HepG2 (cell line): Measurements from ENCODE around the gene LCK. TPM values are rescaled to one million over a fixed set of nuclear protein-coding genes. Genes with fewer than 3 reads are reported as not detected.
A peak's percentile ranks its signal among the peaks of the same experiment; 100 is the strongest.

ENCODE experiments used
- ATAC-seq: fragments of 200-7000 bp; cut with Tn5 transposase; 3 replicates; pipeline ENCODE4 v1.9.1; 2020; ENCODE audit warnings: mild to moderate bottlenecking, moderate library complexity
- BruUV-seq: library from RNA; stranded (reverse); fragments of 400-500 nt; replicated peaks from 2 replicates; lab custom pipeline; 2021; lab: Mats Ljungman, UMichigan
- CTCF ChIA-PET: fragments of 300-600 bp; formaldehyde crosslinking; extraction: SDS; loops from one replicate; lab custom pipeline; 2021; ENCODE audit warnings: low total read pairs, inconsistent platforms, low intra/inter-chr PET ratio; lab: Yijun Ruan, JAX
- POLR2A ChIA-PET: fragments of 350-600 bp; sonication (Branson Sonifier 250); formaldehyde crosslinking; loops from one replicate; lab custom pipeline; 2020; ENCODE audit warnings: antibody characterized with exemption, inconsistent platforms; lab: Yijun Ruan, JAX
- DNase-seq: peaks from one replicate; pipeline ENCODE4 v3.0.0-alpha.2; 2015; ENCODE audit warnings: low spot score
- FAIRE-seq: peaks from 3 replicates; lab custom pipeline; 2011; peaks lifted over from hg19 to GRCh38; lab: Jason Lieb, UNC
- H2AFZ ChIP-seq: one replicate; pipeline ENCODE4 v1.6.1; 2011; ENCODE audit warnings: low read length, inconsistent platforms
- H3K27ac ChIP-seq: fragments of 300-600 bp; 3 replicates; pipeline ENCODE4 v1.8.0; 2011; ENCODE audit warnings: mixed run types, mild to moderate bottlenecking, mixed read lengths, low read length, inconsistent platforms; ENCODE audit not compliant: insufficient read depth; ENCODE audit errors: extremely low read length
- H3K27me3 ChIP-seq, 2 experiments: fragments of 200-600 bp in 1 of 2; 2 replicates in 1 of 2; 3 replicates in 1 of 2; pipeline versions ENCODE4 v1.6.0 to v1.8.0; 2011; ENCODE audit warnings: low read length in 2 of 2, mild to moderate bottlenecking in 2 of 2, moderate library complexity in 2 of 2, inconsistent platforms in 1 of 2; ENCODE audit not compliant: insufficient read depth in 2 of 2, control insufficient read depth in 1 of 2
- H3K36me3 ChIP-seq, 2 experiments: fragments of 200-600 bp in 1 of 2; replicated peaks in 1 of 2; 2 replicates in 1 of 2; 3 replicates in 1 of 2; pipeline versions ENCODE4 v1.5.1 to v1.8.0; 2011; ENCODE audit warnings: low read length in 2 of 2, inconsistent platforms in 1 of 2; ENCODE audit not compliant: insufficient read depth in 2 of 2, control insufficient read depth in 1 of 2
- H3K4me1 ChIP-seq: 2 replicates; pipeline ENCODE4 v1.5.1; 2012; ENCODE audit warnings: low read length, inconsistent platforms; ENCODE audit not compliant: insufficient read depth
- H3K4me2 ChIP-seq: 2 replicates; pipeline ENCODE4 v1.6.0; 2011; ENCODE audit warnings: low read depth, low read length, inconsistent platforms
- H3K4me3 ChIP-seq, 3 experiments: fragments of 200-600 bp in 1 of 3; sonication (generic), shearing (Covaris generic) in 1 of 3; replicated peaks in 1 of 3; 2 replicates each; pipeline ENCODE4 v1.5.1; 2011 to 2016; ENCODE audit warnings: low read length in 3 of 3, inconsistent platforms in 2 of 3, low read depth in 2 of 3, mild to moderate bottlenecking in 2 of 3, control low read depth in 1 of 3, mixed read lengths in 1 of 3; ENCODE audit not compliant: insufficient read depth in 1 of 3
- H3K79me2 ChIP-seq: one replicate; pipeline ENCODE4 v1.6.1; 2011; ENCODE audit warnings: low read length, inconsistent platforms; ENCODE audit not compliant: insufficient read depth
- H3K9ac ChIP-seq: 2 replicates; pipeline ENCODE4 v1.6.0; 2011; ENCODE audit warnings: mild to moderate bottlenecking, low read depth, low read length, inconsistent platforms; ENCODE audit not compliant: insufficient read depth
- H3K9me3 ChIP-seq: 2 replicates; pipeline ENCODE4 v1.5.1; 2012; ENCODE audit warnings: mild to moderate bottlenecking, low read length
- H4K20me1 ChIP-seq: 2 replicates; pipeline ENCODE4 v1.6.0; 2011; ENCODE audit warnings: inconsistent platforms, mild to moderate bottlenecking, low read length, moderate library complexity; ENCODE audit not compliant: insufficient read depth
- AGO2 ChIP-seq: fragments of 200-400 bp; formaldehyde crosslinking; optimal IDR thresholded peaks from 2 replicates; pipeline ENCODE3; 2017; ENCODE audit warnings: mild to moderate bottlenecking, low read depth, low read length, moderate library complexity
- HOXA3 ChIP-seq: sonication (generic); formaldehyde crosslinking; IDR thresholded peaks from 2 replicates; pipeline ENCODE4 v1.5.0; 2020; ENCODE audit warnings: missing genetic modification reagents
- NFYB ChIP-seq: sonication (generic); formaldehyde crosslinking; IDR thresholded peaks from 2 replicates; pipeline ENCODE4 v1.4.0; 2020; ENCODE audit warnings: missing genetic modification reagents
- ZBTB38 ChIP-seq: sonication (generic); formaldehyde crosslinking; IDR thresholded peaks from 2 replicates; pipeline ENCODE4 v1.5.1; 2020; ENCODE audit warnings: mild to moderate bottlenecking, missing genetic modification reagents
- ZNF768 ChIP-seq: sonication (generic); formaldehyde crosslinking; IDR thresholded peaks from 2 replicates; pipeline ENCODE4 v1.4.0; 2020; ENCODE audit warnings: missing genetic modification reagents
- WGBS: methylation state at CpG from one replicate; pipeline ENCODE4 v1.1.6; 2017; ENCODE audit warnings: low lambda C conversion rate; 5-methylcytosine and 5-hydroxymethylcytosine counted together
- in situ Hi-C: cut with HindIII; loops from 2 replicates; pipeline ENCODE4 v1.10.0; 2017; ENCODE audit warnings: low pct_unique_long_range_greater_than_20kb; ENCODE audit not compliant: extremely low pct_ligation_motif_present
- intact Hi-C: fragments of 100-400 bp; cut with micrococcal nuclease; formaldehyde crosslinking; loops from one replicate; pipeline ENCODE4 v1.10.0; 2022; ENCODE audit not compliant: unreplicated experiment
- polyA plus RNA-seq, 8 experiments: library from polyadenylated mRNA; depleted of rRNA in 3 of 8; stranded (reverse) in 7 of 8; unstranded in 1 of 8; fragments of >200 nt; fragmentation: Illumina TruSeq in 4 of 8; extraction: Trizol in 4 of 8; gene quantifications; 2 replicates each; pipeline versions ENCODE4 v1.2.1 to v1.2.3, GENCODE V29; 2011 to 2016; ENCODE audit warnings: low read depth in 4 of 8, missing spikeins in 1 of 8, mixed read lengths in 1 of 8; ENCODE audit not compliant: insufficient read depth in 1 of 8
- total RNA-seq, 5 experiments: library from RNA; depleted of rRNA; stranded (reverse); fragments of >200 nt; fragmentation: Illumina TruSeq; extraction: Trizol; gene quantifications; 2 replicates each; pipeline ENCODE4 v1.2.3, GENCODE V29; 2016; ENCODE audit warnings: low read depth in 1 of 5
- TF ChIP-seq, protein P1 (sequence below): sonication (generic); formaldehyde crosslinking; IDR thresholded peaks from 2 replicates; pipeline ENCODE4 v1.4.0; 2020; ENCODE audit warnings: missing genetic modification reagents

Gene LCK
- total and polyA plus RNA-seq, 2 of the 13 experiments (the other 11 are each of a cell fraction or from before 2014, with no cell fraction given): 0.93 to 1.8 TPM

DNA sequence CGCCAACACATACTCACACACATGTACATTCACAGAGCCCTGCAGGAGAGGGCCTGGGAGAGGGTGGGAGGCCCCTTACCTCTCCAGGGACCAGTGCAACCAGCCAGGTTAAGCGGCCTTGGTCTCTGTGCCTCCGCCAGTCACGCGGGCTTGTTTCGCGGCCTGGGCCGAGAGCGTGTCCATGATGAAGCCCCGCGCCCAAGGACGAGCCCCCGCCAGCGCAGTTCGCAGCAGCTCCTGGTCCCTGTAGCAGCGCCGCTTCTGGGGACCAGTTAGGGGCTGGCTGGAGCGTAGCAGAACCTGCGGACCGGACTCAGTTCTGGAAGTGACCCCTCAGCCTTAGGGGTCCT is 11.3 kb upstream of the LCK start:
- DNase-seq: no peak
- 94% methylated on average over 17 of the region's 20 CpGs for WGBS
- Histone ChIP-seq H3K27ac (no peak overlapping the region), H3K4me3 (no peak overlapping the region), H3K27me3 (no peaks in the 10 kb centered on the region), H3K9me3 (no peaks in the 10 kb centered on the region), H3K36me3 (no peaks in the 10 kb centered on the region), H4K20me1 (no peaks in the 10 kb centered on the region), H3K4me1 (peaks cover 44% of the 10 kb centered on the region), H3K79me2 (no peaks in the 10 kb centered on the region), H2AFZ (no peak overlapping the region), H3K9ac (no peak overlapping the region), H3K4me2 (no peak overlapping the region)
- ChIA-PET POLR2A (interaction anchor here (3.2 kb wide), 1 partner anchor 11 kb away, joined by 28 read pairs; the partner anchor contains the start of gene LCK), CTCF (no interaction called here)
- no TSS peak for BruUV-seq
- TF ChIP-seq, protein P1, sequence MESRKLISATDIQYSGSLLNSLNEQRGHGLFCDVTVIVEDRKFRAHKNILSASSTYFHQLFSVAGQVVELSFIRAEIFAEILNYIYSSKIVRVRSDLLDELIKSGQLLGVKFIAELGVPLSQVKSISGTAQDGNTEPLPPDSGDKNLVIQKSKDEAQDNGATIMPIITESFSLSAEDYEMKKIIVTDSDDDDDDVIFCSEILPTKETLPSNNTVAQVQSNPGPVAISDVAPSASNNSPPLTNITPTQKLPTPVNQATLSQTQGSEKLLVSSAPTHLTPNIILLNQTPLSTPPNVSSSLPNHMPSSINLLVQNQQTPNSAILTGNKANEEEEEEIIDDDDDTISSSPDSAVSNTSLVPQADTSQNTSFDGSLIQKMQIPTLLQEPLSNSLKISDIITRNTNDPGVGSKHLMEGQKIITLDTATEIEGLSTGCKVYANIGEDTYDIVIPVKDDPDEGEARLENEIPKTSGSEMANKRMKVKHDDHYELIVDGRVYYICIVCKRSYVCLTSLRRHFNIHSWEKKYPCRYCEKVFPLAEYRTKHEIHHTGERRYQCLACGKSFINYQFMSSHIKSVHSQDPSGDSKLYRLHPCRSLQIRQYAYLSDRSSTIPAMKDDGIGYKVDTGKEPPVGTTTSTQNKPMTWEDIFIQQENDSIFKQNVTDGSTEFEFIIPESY: peak; percentile 83
- TF ChIP-seq HOXA3 (CRISPR knock-in tag) (peak; percentile 41; the same call in 1 of the 2 replicates), ZBTB38 (CRISPR knock-in tag) (peak; percentile 68; the same call in 1 of the 2 replicates), NFYB (CRISPR knock-in tag) (no peak), ZNF768 (CRISPR knock-in tag) (0 out of 2 replicates have a peak, but pooled peaks have one; percentile 17), AGO2 (peak; percentile 3)
- FAIRE-seq: no peak
- intact Hi-C loops (no loop called here), in situ Hi-C loops (no loop called here)
- no peak; the same call in 2 of the 3 replicates for ATAC-seq
